Gastroesophageal sphincter (tissue), 2 donors: Measurements from ENCODE around the gene NOL4L.

Source experiments
- EP300 ChIP-seq: sonication (generic); formaldehyde crosslinking; IDR thresholded peaks from one replicate; pipeline ENCODE4 v1.6.1; 2017; ENCODE audit warnings: antibody characterized with exemption, mild to moderate bottlenecking
- POLR2A ChIP-seq, 2 donors: fragments of 450-650 bp; IDR thresholded peaks; one replicate each; pipeline ENCODE4 v1.6.1; 2017; ENCODE audit warnings: antibody characterized with exemption in 2 of 2, mild to moderate bottlenecking in 2 of 2, moderate library complexity in 1 of 2

GRCh38 chr20:32588040-32588439 lies 2.9 kb upstream of the NOL4L start:
- TF ChIP-seq EP300 (no peak), POLR2A (IDR thresholded peaks at IDR 0.05) (no peak)
